H1 (cell line): ENCODE data around the gene IGLL1. TPM values are rescaled to one million over a fixed set of nuclear protein-coding genes. Genes with fewer than 3 reads are reported as not detected.
"Not testable (repeated sequence)": the region's sequence is repeated elsewhere in the genome, so short reads cannot be mapped to it uniquely, and the experiment has no call there.

Experiments used
- CTCF ChIA-PET: fragments of 300-600 bp; sonication (Branson Sonifier 250); formaldehyde crosslinking; loops from one replicate; lab custom pipeline; 2021; ENCODE audit not compliant: partially characterized antibody; lab: Charles Lee
- POLR2A ChIA-PET: fragments of 300-600 bp; sonication (Branson Sonifier 250); formaldehyde crosslinking; loops from one replicate; lab custom pipeline; 2021; ENCODE audit warnings: inconsistent platforms; ENCODE audit not compliant: partially characterized antibody; lab: Charles Lee
- DNase-seq, 2 experiments: peaks; one replicate each; pipeline versions ENCODE4 v3.0.0 to v3.0.0-alpha.2; 2010 to 2022; ENCODE audit warnings: low spot score in 2 of 2, low read depth in 1 of 2, mixed read lengths in 1 of 2
- FAIRE-seq: peaks from 2 replicates; lab custom pipeline; 2011; peaks lifted over from hg19 to GRCh38; lab: Jason Lieb, UNC
- H2AFZ ChIP-seq: 2 replicates; pipeline ENCODE4 v1.8.1; 2012; ENCODE audit warnings: low read length, inconsistent platforms
- H2AK5ac ChIP-seq: 2 replicates; pipeline ENCODE4 v1.6.1; 2013; ENCODE audit warnings: low read depth, low read length
- H2BK120ac ChIP-seq: replicated peaks from 2 replicates; pipeline ENCODE3; 2013; ENCODE audit warnings: low read depth, low read length, inconsistent platforms
- H2BK12ac ChIP-seq: 2 replicates; pipeline ENCODE4 v1.6.1; 2013; ENCODE audit warnings: low read depth, low read length
- H2BK15ac ChIP-seq: 2 replicates; pipeline ENCODE4 v1.6.1; 2013; ENCODE audit warnings: low read length
- H2BK20ac ChIP-seq: 2 replicates; pipeline ENCODE4 v1.6.1; 2013; ENCODE audit warnings: low read length
- H2BK5ac ChIP-seq: 2 replicates; pipeline ENCODE4 v1.6.1; 2013; ENCODE audit warnings: low read depth, low read length
- H3K14ac ChIP-seq: 2 replicates; pipeline ENCODE4 v1.6.1; 2013; ENCODE audit warnings: inconsistent platforms; ENCODE audit not compliant: insufficient read length
- H3K18ac ChIP-seq: 2 replicates; pipeline ENCODE4 v1.6.1; 2013; ENCODE audit warnings: low read length; ENCODE audit errors: extremely low read depth
- H3K23ac ChIP-seq: 2 replicates; pipeline ENCODE4 v1.6.1; 2013; ENCODE audit warnings: inconsistent platforms; ENCODE audit not compliant: insufficient read length
- H3K23me2 ChIP-seq: 2 replicates; pipeline ENCODE4 v1.6.1; 2013; ENCODE audit warnings: low read depth, low read length
- H3K27ac ChIP-seq: 2 replicates; pipeline ENCODE4 v1.6.1; 2011; ENCODE audit warnings: low read depth, low read length, inconsistent platforms
- H3K27me3 ChIP-seq, 4 experiments: replicated peaks in 1 of 4; 1 replicate in 1 of 4; 2 replicates in 3 of 4; pipeline versions ENCODE4 v1.6.1 to v1.8.1; 2011 to 2013; ENCODE audit warnings: low read length in 3 of 4, mild to moderate bottlenecking in 3 of 4, inconsistent platforms in 2 of 4, mixed read lengths in 2 of 4, moderate library complexity in 1 of 4; ENCODE audit not compliant: control insufficient read depth in 3 of 4, insufficient read depth in 3 of 4; ENCODE audit errors: extremely low read depth in 1 of 4
- H3K36me3 ChIP-seq, 4 experiments: 2 replicates each; pipeline versions ENCODE4 v1.6.1 to v1.8.1; 2011 to 2013; ENCODE audit warnings: mild to moderate bottlenecking in 4 of 4, low read length in 3 of 4, moderate library complexity in 2 of 4, control low read depth in 1 of 4, inconsistent platforms in 1 of 4; ENCODE audit not compliant: insufficient read depth in 4 of 4, control insufficient read depth in 2 of 4
- H3K4ac ChIP-seq: replicated peaks from 2 replicates; pipeline ENCODE3; 2013; ENCODE audit warnings: low read length, low read depth, mixed read lengths, inconsistent platforms; ENCODE audit not compliant: insufficient read length
- H3K4me1 ChIP-seq, 4 experiments: replicated peaks in 1 of 4; 1 replicate in 1 of 4; 2 replicates in 3 of 4; pipeline versions ENCODE4 v1.6.1 to v1.8.1; 2011 to 2013; ENCODE audit warnings: low read length in 3 of 4, inconsistent platforms in 2 of 4, mixed read lengths in 1 of 4; ENCODE audit not compliant: insufficient read depth in 4 of 4, control insufficient read depth in 3 of 4
- H3K4me2 ChIP-seq, 2 experiments: 2 replicates each; pipeline versions ENCODE4 v1.6.1 to v1.8.1; 2011 to 2013; ENCODE audit warnings: low read depth in 2 of 2, low read length in 2 of 2, control low read depth in 1 of 2, inconsistent platforms in 1 of 2, mild to moderate bottlenecking in 1 of 2; ENCODE audit not compliant: insufficient read depth in 1 of 2
- H3K4me3 ChIP-seq, 4 experiments: fragments of 200-600, 300-600 bp in 1 of 4; sonication (generic), shearing (Covaris generic), sonication (Bioruptor Twin) in 1 of 4; 2 replicates each; pipeline versions ENCODE4 v1.5.1 to v1.8.1; 2011 to 2016; ENCODE audit warnings: low read length in 4 of 4, low read depth in 3 of 4, control low read depth in 2 of 4, inconsistent platforms in 2 of 4, mild to moderate bottlenecking in 2 of 4, mixed read lengths in 1 of 4, moderate library complexity in 1 of 4; ENCODE audit not compliant: insufficient read depth in 2 of 4; ENCODE audit errors: extremely low read depth in 1 of 4
- H3K56ac ChIP-seq: replicated peaks from 2 replicates; pipeline ENCODE3; 2013; ENCODE audit warnings: low read depth, mild to moderate bottlenecking, mixed read lengths, low read length, inconsistent platforms; ENCODE audit not compliant: insufficient read length
- H3K79me1 ChIP-seq: 2 replicates; pipeline ENCODE4 v1.6.1; 2013; ENCODE audit warnings: low read depth, low read length, control low read depth
- H3K79me2 ChIP-seq, 2 experiments: 2 replicates each; pipeline versions ENCODE4 v1.6.1 to v1.8.1; 2012 to 2013; ENCODE audit warnings: low read length in 2 of 2, mild to moderate bottlenecking in 2 of 2, inconsistent platforms in 1 of 2; ENCODE audit not compliant: insufficient read depth in 2 of 2, control insufficient read depth in 1 of 2
- H3K9ac ChIP-seq, 4 experiments: replicated peaks in 1 of 4; 1 replicate in 1 of 4; 2 replicates in 3 of 4; pipeline versions ENCODE4 v1.6.1 to v1.8.1; 2011 to 2013; ENCODE audit warnings: low read depth in 3 of 4, low read length in 3 of 4, control low read depth in 2 of 4, mild to moderate bottlenecking in 2 of 4, moderate library complexity in 2 of 4, inconsistent platforms in 1 of 4; ENCODE audit errors: extremely low read depth in 1 of 4
- H3K9me3 ChIP-seq, 2 experiments: 2 replicates each; pipeline versions ENCODE4 v1.6.1 to v1.8.1; 2012 to 2013; ENCODE audit warnings: mild to moderate bottlenecking in 2 of 2, moderate library complexity in 2 of 2, control low read depth in 1 of 2, inconsistent platforms in 1 of 2, low read depth in 1 of 2, low read length in 1 of 2, mixed read lengths in 1 of 2; ENCODE audit not compliant: insufficient read depth in 2 of 2
- H4K20me1 ChIP-seq, 2 experiments: replicated peaks in 1 of 2; 2 replicates each; pipeline versions ENCODE3 to v1.8.1; 2011 to 2013; ENCODE audit warnings: inconsistent platforms in 2 of 2, low read length in 2 of 2, mild to moderate bottlenecking in 1 of 2; ENCODE audit not compliant: insufficient read depth in 2 of 2, control insufficient read depth in 1 of 2
- H4K5ac ChIP-seq: 2 replicates; pipeline ENCODE4 v1.6.1; 2013; ENCODE audit warnings: low read length, low read depth, mixed read lengths, inconsistent platforms; ENCODE audit not compliant: insufficient read length
- H4K8ac ChIP-seq: 2 replicates; pipeline ENCODE4 v1.8.0; 2013; ENCODE audit warnings: mild to moderate bottlenecking, moderate library complexity, low read length, inconsistent platforms; ENCODE audit not compliant: insufficient read depth; ENCODE audit errors: extremely low read depth
- H4K91ac ChIP-seq: replicated peaks from 2 replicates; pipeline ENCODE3; 2013; ENCODE audit warnings: low read length, mixed read lengths, inconsistent platforms; ENCODE audit not compliant: insufficient read length
- WGBS, 2 experiments: shearing (Covaris generic) in 1 of 2; methylation state at CpG; one replicate each; pipeline versions ENCODE4 v1.1.6 to v1.1.7; 2013 to 2015; ENCODE audit warnings: low lambda C conversion rate in 2 of 2, mixed read lengths in 2 of 2, inconsistent platforms in 1 of 2, low coverage in 1 of 2, missing lambda C conversion rate in 1 of 2; ENCODE audit not compliant: insufficient replicate concordance in 2 of 2, insufficient coverage in 1 of 2, insufficient read length in 1 of 2; ENCODE audit errors: extremely low coverage in 1 of 2, missing lambda C conversion rate in 1 of 2; 5-methylcytosine and 5-hydroxymethylcytosine counted together
- polyA plus RNA-seq, 7 experiments: library from polyadenylated mRNA; depleted of rRNA in 3 of 7; stranded (reverse) in 5 of 7; unstranded in 2 of 7; fragments of >200 nt in 5 of 7; fragments of 200-250 nt in 2 of 7; gene quantifications; 1 replicate in 5 of 7; 2 replicates in 1 of 7; 4 replicates in 1 of 7; pipeline versions ENCODE4 v1.2.1 to v1.2.3, GENCODE V29; 2011 to 2013; ENCODE audit warnings: missing spikeins in 2 of 7, mixed read lengths in 2 of 7
- total RNA-seq: library from RNA; stranded (reverse); fragmentation: NEBNext Ultra II Directional; extraction: Animal tissue kit (Norgen Biotek cat#: 25700); gene quantifications from 2 replicates; pipeline ENCODE4 v1.2.1, GENCODE V29; 2021

IGLL1 gene
- total and polyA plus RNA-seq, 2 of the 8 experiments (the other 6 are each of a cell fraction or from before 2014, with no cell fraction given), result not detected

GRCh38 chr22:23597576-23598268, 17.6 kb upstream of the IGLL1 start:
- POLR2A ChIA-PET, H3K79me2 ChIP-seq: not testable (repeated sequence)
- FAIRE-seq, result peak; percentile 91

DNA sequence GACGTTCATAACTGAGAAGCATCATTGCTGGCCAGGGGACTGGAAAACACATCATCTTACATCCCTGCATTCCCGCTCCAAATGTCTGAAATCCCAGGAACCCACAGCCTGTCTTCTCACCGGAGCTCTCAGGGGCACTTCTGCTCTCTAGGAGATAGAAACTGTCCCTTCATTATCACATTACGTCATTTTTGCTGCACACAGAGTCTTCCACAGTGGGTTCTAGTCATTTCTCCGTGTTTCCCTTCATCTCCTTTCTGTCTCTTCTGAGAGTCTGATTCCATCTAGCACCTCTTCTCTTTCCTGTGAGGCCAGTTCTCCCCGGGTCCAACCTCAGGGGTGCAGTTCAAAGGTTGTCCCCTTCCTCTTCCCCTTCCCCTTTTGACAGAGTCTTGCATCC, 15.8 kb upstream of the IGLL1 start:
- H3K18ac ChIP-seq, H4K20me1 ChIP-seq, H3K4me2 ChIP-seq, H2BK5ac ChIP-seq, H3K9ac ChIP-seq, H2BK15ac ChIP-seq, H3K23me2 ChIP-seq, H3K4ac ChIP-seq, H3K14ac ChIP-seq, DNase-seq, H4K5ac ChIP-seq, H3K23ac ChIP-seq, FAIRE-seq, H4K91ac ChIP-seq, H3K4me1 ChIP-seq, H3K79me1 ChIP-seq, H4K8ac ChIP-seq, H3K36me3 ChIP-seq, H3K79me2 ChIP-seq, H2BK12ac ChIP-seq, H3K27me3 ChIP-seq, H3K56ac ChIP-seq, H2AK5ac ChIP-seq, POLR2A ChIA-PET, H3K4me3 ChIP-seq, H3K9me3 ChIP-seq, H2BK120ac ChIP-seq, H3K27ac ChIP-seq, H2BK20ac ChIP-seq, H2AFZ ChIP-seq: not testable (repeated sequence)
- CTCF ChIA-PET, result interaction anchor here (1.0 kb wide), 1 partner anchor 25 kb away, joined by 3 read pairs; no protein-coding TSS in a partner anchor
- 74% methylated on average over 6 of the region's 6 CpGs; no CpG with 5 or more reads in 1 of the 2 experiments for WGBS, 2 experiments

More at GRCh38 chr22:23597576-23598268, 17.6 kb upstream of the IGLL1 start:
- H3K4ac ChIP-seq, H3K23ac ChIP-seq, H3K4me1 ChIP-seq, H2BK120ac ChIP-seq, H2AFZ ChIP-seq, H3K56ac ChIP-seq, H2BK5ac ChIP-seq, H3K27ac ChIP-seq, H3K4me2 ChIP-seq, H3K27me3 ChIP-seq, H2BK15ac ChIP-seq, H3K23me2 ChIP-seq, H3K18ac ChIP-seq, H4K91ac ChIP-seq, H3K14ac ChIP-seq, DNase-seq, H3K9ac ChIP-seq, H2AK5ac ChIP-seq, H2BK20ac ChIP-seq, H3K9me3 ChIP-seq, H4K5ac ChIP-seq, H2BK12ac ChIP-seq, H3K36me3 ChIP-seq, H3K4me3 ChIP-seq, H3K79me1 ChIP-seq, H4K8ac ChIP-seq, H4K20me1 ChIP-seq: not testable (repeated sequence)
- CTCF ChIA-PET, result interaction anchor here (1.0 to 3.6 kb wide), 2 partner anchors 8 to 129 kb away, joined by 3 to 22 read pairs; no protein-coding TSS in a partner anchor
- 64% methylated on average over 3 of the region's 7 CpGs; no CpG with 5 or more reads in 1 of the 2 experiments for WGBS, 2 experiments
